Measurements from ENCODE around the gene FAM240A.

Gene FAM240A

GRCh38 chr3:46660003-46660402 is 47.7 kb downstream of the FAM240A start:
- no peak for TF ChIP-seq EZH2phosphoT487 (IDR thresholded peaks at IDR 0.05; ENCODE audit: borderline replicate concordance, low read length)
- TF ChIP-seq CTCF (IDR thresholded peaks at IDR 0.05; ENCODE audit: low read depth, low read length, poor library complexity, severe bottlenecking), result no peak
- H3K4me3 ChIP-seq (ENCODE audit: low read length), result no peak overlapping the region
- H3K79me2 ChIP-seq (ENCODE audit: control insufficient read depth, low read length), result no peaks in the 10 kb centered on the region
- 0 out of 2 replicates have a peak, but pooled peaks cover 6% of the 10 kb centered on the region for H3K27me3 ChIP-seq (ENCODE audit: control insufficient read depth, low read length)
- no peaks in the 10 kb centered on the region for H3K36me3 ChIP-seq (ENCODE audit: control insufficient read depth, low read length)
- H3K9me2 ChIP-seq (replicated peaks; ENCODE audit: control insufficient read depth, low read length), result no peaks in the 10 kb centered on the region
- no peaks in the 10 kb centered on the region for H3F3A ChIP-seq (ENCODE audit: control insufficient read depth, insufficient read depth)
- H3K27ac ChIP-seq (ENCODE audit: low read depth, low read length), result no peak overlapping the region
- no peak overlapping the region for H3K4me2 ChIP-seq (ENCODE audit: low read length)
- no peaks in the 10 kb centered on the region for H4K20me1 ChIP-seq (ENCODE audit: control insufficient read depth, insufficient read depth, low read depth, low read length)
- peaks cover 16% of the 10 kb centered on the region for H3K4me1 ChIP-seq (ENCODE audit: control insufficient read depth, low read length)
- H3K9me3 ChIP-seq (ENCODE audit: control insufficient read depth, insufficient read depth, low read length), result no peaks in the 10 kb centered on the region

GRCh38 chr3:46660543-46661523 is 48.5 kb downstream of the FAM240A start:
- Histone ChIP-seq H3K27me3 (ENCODE audit: control insufficient read depth, low read length) (0 out of 2 replicates have a peak, but pooled peaks cover 3% of the 10 kb centered on the region), H3K27ac (ENCODE audit: low read depth, low read length) (no peak overlapping the region), H3K79me2 (ENCODE audit: control insufficient read depth, low read length) (no peaks in the 10 kb centered on the region), H3K4me1 (ENCODE audit: control insufficient read depth, low read length) (peaks cover 9% of the 10 kb centered on the region), H3K4me3 (ENCODE audit: low read length) (no peak overlapping the region), H4K20me1 (ENCODE audit: control insufficient read depth, insufficient read depth, low read depth, low read length) (no peaks in the 10 kb centered on the region), H3K4me2 (ENCODE audit: low read length) (no peak overlapping the region), H3K9me3 (ENCODE audit: control insufficient read depth, insufficient read depth, low read length) (no peaks in the 10 kb centered on the region), H3K9me2 (replicated peaks; ENCODE audit: control insufficient read depth, low read length) (no peaks in the 10 kb centered on the region), H3K36me3 (ENCODE audit: control insufficient read depth, low read length) (no peaks in the 10 kb centered on the region), H3F3A (ENCODE audit: control insufficient read depth, insufficient read depth) (no peaks in the 10 kb centered on the region)
- TF ChIP-seq CTCF (IDR thresholded peaks at IDR 0.05; ENCODE audit: low read depth, low read length, poor library complexity, severe bottlenecking) (peak; percentile 33), EZH2phosphoT487 (IDR thresholded peaks at IDR 0.05; ENCODE audit: borderline replicate concordance, low read length) (no peak)

DNA sequence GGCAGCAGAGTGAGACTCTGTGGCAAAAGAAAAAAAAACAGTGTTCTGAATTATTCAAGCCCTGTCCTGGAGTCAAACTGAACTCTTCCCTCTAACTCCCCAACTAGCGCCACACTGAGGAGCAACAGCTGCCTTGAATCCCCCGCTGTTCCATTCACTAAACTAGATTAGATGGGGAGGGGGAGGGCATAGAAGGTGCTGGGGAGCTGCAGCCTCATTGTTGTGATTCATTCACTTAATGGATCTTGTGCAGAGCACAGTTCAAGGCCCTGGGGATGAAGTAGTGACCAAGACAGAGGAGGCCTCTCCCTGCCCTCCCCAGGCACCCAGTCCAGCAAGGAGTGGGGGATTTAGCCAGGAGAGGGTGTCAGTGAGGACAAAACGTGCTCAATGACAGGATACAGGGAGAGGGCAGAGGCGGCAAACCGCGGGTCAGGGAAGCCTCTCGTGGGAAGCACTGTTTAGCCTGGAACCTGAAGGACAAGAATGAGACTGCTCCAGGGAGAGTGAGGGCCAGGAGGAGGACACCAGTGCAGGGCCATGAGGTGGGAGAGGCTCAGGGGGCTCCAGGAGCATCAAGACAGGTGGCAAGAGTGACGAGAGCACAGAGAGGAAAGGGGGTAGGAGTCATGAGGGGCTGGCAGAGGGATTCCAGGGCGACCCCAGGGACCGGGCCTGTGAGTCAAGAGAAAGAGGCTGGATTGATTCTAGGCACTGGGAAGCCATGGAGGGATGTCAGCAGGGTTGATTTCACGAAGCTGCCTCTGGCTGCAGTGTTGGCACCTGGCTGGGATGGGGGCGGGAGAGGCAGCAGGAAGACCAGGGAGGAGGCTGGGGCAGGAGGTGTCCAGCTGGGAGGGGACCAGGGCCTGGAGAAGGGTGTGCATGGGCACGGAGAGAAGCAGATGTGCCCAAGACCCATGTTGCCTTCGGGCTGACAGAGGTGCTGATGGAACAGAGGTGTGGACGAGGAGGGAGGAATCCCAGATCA is 49.7 kb downstream of the FAM240A start:
- Histone ChIP-seq H4K20me1 (ENCODE audit: control insufficient read depth, insufficient read depth, low read depth, low read length) (no peaks in the 10 kb centered on the region), H3F3A (ENCODE audit: control insufficient read depth, insufficient read depth) (no peaks in the 10 kb centered on the region), H3K4me1 (ENCODE audit: control insufficient read depth, low read length) (peaks cover 8% of the 10 kb centered on the region), H3K36me3 (ENCODE audit: control insufficient read depth, low read length) (no peaks in the 10 kb centered on the region), H3K9me3 (ENCODE audit: control insufficient read depth, insufficient read depth, low read length) (no peaks in the 10 kb centered on the region), H3K79me2 (ENCODE audit: control insufficient read depth, low read length) (no peaks in the 10 kb centered on the region), H3K9me2 (replicated peaks; ENCODE audit: control insufficient read depth, low read length) (no peaks in the 10 kb centered on the region), H3K4me2 (ENCODE audit: low read length) (no peak overlapping the region), H3K4me3 (ENCODE audit: low read length) (no peak overlapping the region), H3K27ac (ENCODE audit: low read depth, low read length) (no peak overlapping the region), H3K27me3 (ENCODE audit: control insufficient read depth, low read length) (no peaks in the 10 kb centered on the region)
- no peak for TF ChIP-seq EZH2phosphoT487 (IDR thresholded peaks at IDR 0.05; ENCODE audit: borderline replicate concordance, low read length)
- no peak for TF ChIP-seq CTCF (IDR thresholded peaks at IDR 0.05; ENCODE audit: low read depth, low read length, poor library complexity, severe bottlenecking)

All from DOHH2 (cell line).